GM12878 (cell line): Measurements from ENCODE around the gene DARS1. TPM values are rescaled to one million over a fixed set of nuclear protein-coding genes. Genes with fewer than 3 reads are reported as not detected.
A peak's percentile ranks its signal among the peaks of the same experiment; 100 is the strongest.

Experiments used
- CBX5 ChIP-seq: sonication (generic); IDR thresholded peaks from 2 replicates; pipeline ENCODE4 v1.6.1; 2016; ENCODE audit warnings: low read depth, moderate library complexity, mild to moderate bottlenecking, inconsistent platforms
- CEBPB ChIP-seq, 2 experiments: fragments of 150-350 bp in 1 of 2; IDR thresholded peaks; 2 replicates each; pipeline ENCODE4 v1.6.1; 2012 to 2014; ENCODE audit warnings: low read depth in 2 of 2, low read length in 2 of 2, borderline replicate concordance in 1 of 2, inconsistent platforms in 1 of 2
- CREM ChIP-seq: IDR thresholded peaks from 2 replicates; pipeline ENCODE4 v1.6.1; 2014; ENCODE audit warnings: antibody characterized with exemption, low read depth
- ESRRA ChIP-seq: IDR thresholded peaks from 2 replicates; pipeline ENCODE4 v1.6.1; 2012; ENCODE audit warnings: mild to moderate bottlenecking, low read length, improper control_type of control experiment
- GATAD2B ChIP-seq: fragments of 450-650 bp; conservative IDR thresholded peaks from 2 replicates; pipeline ENCODE4 v1.6.1; 2017; ENCODE audit warnings: low read depth, mild to moderate bottlenecking, moderate library complexity
- IKZF2 ChIP-seq, 2 experiments: fragments of 450-650 bp; IDR thresholded peaks; 2 replicates each; pipeline ENCODE4 v1.6.1; 2017; ENCODE audit warnings: mild to moderate bottlenecking in 2 of 2, moderate library complexity in 2 of 2
- MLLT1 ChIP-seq: fragments of 450-650 bp; IDR thresholded peaks from 2 replicates; pipeline ENCODE4 v1.6.1; 2016; ENCODE audit warnings: mild to moderate bottlenecking
- MTA2 ChIP-seq: fragments of 450-650 bp; IDR thresholded peaks from 2 replicates; pipeline ENCODE4 v1.6.1; 2016; ENCODE audit warnings: low read depth, mild to moderate bottlenecking, moderate library complexity
- NBN ChIP-seq: fragments of 450-650 bp; IDR thresholded peaks from 2 replicates; pipeline ENCODE4 v1.6.1; 2016
- PBX3 ChIP-seq: IDR thresholded peaks from 2 replicates; pipeline ENCODE4 v1.6.1; 2011; ENCODE audit warnings: mild to moderate bottlenecking, low read depth, low read length, moderate library complexity; ENCODE audit not compliant: insufficient replicate concordance
- PML ChIP-seq: IDR thresholded peaks from 2 replicates; pipeline ENCODE4 v1.6.1; 2012; ENCODE audit warnings: low read length, inconsistent platforms
- SKIL ChIP-seq: fragments of 450-650 bp; IDR thresholded peaks from 2 replicates; pipeline ENCODE4 v1.6.1; 2017; ENCODE audit warnings: mild to moderate bottlenecking, low read depth, inconsistent platforms; ENCODE audit not compliant: poor library complexity, severe bottlenecking
- SMARCA5 ChIP-seq: fragments of 450-650 bp; IDR thresholded peaks from 2 replicates; pipeline ENCODE4 v1.6.1; 2017; ENCODE audit warnings: mild to moderate bottlenecking
- SPI1 ChIP-seq: IDR thresholded peaks from 2 replicates; pipeline ENCODE4 v1.6.1; 2011; ENCODE audit warnings: low read depth, mild to moderate bottlenecking, low read length, moderate library complexity, borderline replicate concordance; ENCODE audit not compliant: insufficient read depth
- SREBF1 ChIP-seq: IDR thresholded peaks from 2 replicates; pipeline ENCODE4 v1.6.1; 2012; ENCODE audit warnings: mild to moderate bottlenecking, low read length
- SUPT20H ChIP-seq: IDR thresholded peaks from 2 replicates; pipeline ENCODE4 v1.6.1; 2011; ENCODE audit warnings: low read depth, mild to moderate bottlenecking, low read length, moderate library complexity, borderline replicate concordance; ENCODE audit not compliant: control insufficient read depth
- TCF12 ChIP-seq: IDR thresholded peaks from 2 replicates; pipeline ENCODE4 v1.6.1; 2011; ENCODE audit warnings: low read depth, mild to moderate bottlenecking, low read length
- TCF3 ChIP-seq: IDR thresholded peaks from 2 replicates; pipeline ENCODE4 v1.6.1; 2012; ENCODE audit warnings: low read depth, mild to moderate bottlenecking, low read length, borderline replicate concordance; ENCODE audit not compliant: insufficient read depth
- WRNIP1 ChIP-seq: IDR thresholded peaks from 2 replicates; pipeline ENCODE4 v1.6.1; 2011; ENCODE audit warnings: low read depth, low read length, improper control_type of control experiment, borderline replicate concordance
- ZBTB4 ChIP-seq: fragments of 450-650 bp; formaldehyde crosslinking; IDR thresholded peaks from 2 replicates; pipeline ENCODE4 v1.4.0; 2022; ENCODE audit warnings: mild to moderate bottlenecking, moderate library complexity
- ZSCAN29 ChIP-seq: fragments of 450-650 bp; IDR thresholded peaks from 2 replicates; pipeline ENCODE4 v1.6.1; 2017; ENCODE audit warnings: mild to moderate bottlenecking, moderate library complexity
- polyA plus RNA-seq, 11 experiments: library from polyadenylated mRNA; depleted of rRNA in 4 of 11; unstranded in 6 of 11; stranded (reverse) in 5 of 11; fragments of >200 nt; fragmentation: Nextera tagmentation in 4 of 11; fragmentation: Illumina TruSeq in 1 of 11; extraction: Ambion mirVana in 4 of 11; extraction: Trizol in 1 of 11; gene quantifications; 1 replicate in 1 of 11; 2 replicates in 10 of 11; pipeline versions ENCODE4 v1.2.1 to v1.2.3, GENCODE V29; 2011 to 2016; ENCODE audit warnings: inconsistent platforms in 2 of 11, missing spikeins in 2 of 11, low read depth in 1 of 11
- total RNA-seq, 4 experiments: library from RNA; depleted of rRNA in 3 of 4; stranded (reverse); fragments of >200 nt in 3 of 4; fragmentation: Illumina TruSeq in 1 of 4; extraction: Trizol in 1 of 4; gene quantifications; 2 replicates each; pipeline versions ENCODE4 v1.2.1 to v1.2.3, GENCODE V29; 2013 to 2021

Gene DARS1
- total and polyA plus RNA-seq, 10 of the 15 experiments (the other 5 are each of a cell fraction or from before 2014, with no cell fraction given): 91.0 to 387 (median 137) TPM

GRCh38 chr2:135962366-135963123, 22.9 kb downstream of the DARS1 start (continued):
- TF ChIP-seq SKIL (no peak), SUPT20H (no peak), ZBTB4 (CRISPR knock-in tag) (no peak), NBN (no peak), ZSCAN29 (no peak), PBX3 (no peak), TCF12 (no peak), PML (no peak), CEBPB (IDR thresholded peaks at IDR 0.05; ENCODE audit: borderline replicate concordance in 1 of 2, low read depth in 2 of 2, low read length in 2 of 2) (no peak), GATAD2B (no peak), ESRRA (no peak), CREM (no peak), MTA2 (peak; percentile 42; the same call in 1 of the 2 replicates), MLLT1 (no peak), TCF3 (no peak), SREBF1 (no peak), WRNIP1 (no peak), CBX5 (no peak), IKZF2 (IDR thresholded peaks at IDR 0.05) (peak in 1 of 2 experiments; percentile 47; a peak in 2 of 4 replicates), SMARCA5 (no peak), SPI1 (no peak)
